ENCODE data around the gene SLC4A11. TPM values are rescaled to one million over a fixed set of nuclear protein-coding genes. Genes with fewer than 3 reads are reported as not detected.
"Not testable (repeated sequence)": the region's sequence is repeated elsewhere in the genome, so short reads cannot be mapped to it uniquely, and the experiment has no call there.

Gene SLC4A11
- total RNA-seq, 2 experiments from 2014 or later = 1.6 to 1.8 TPM

DNA sequence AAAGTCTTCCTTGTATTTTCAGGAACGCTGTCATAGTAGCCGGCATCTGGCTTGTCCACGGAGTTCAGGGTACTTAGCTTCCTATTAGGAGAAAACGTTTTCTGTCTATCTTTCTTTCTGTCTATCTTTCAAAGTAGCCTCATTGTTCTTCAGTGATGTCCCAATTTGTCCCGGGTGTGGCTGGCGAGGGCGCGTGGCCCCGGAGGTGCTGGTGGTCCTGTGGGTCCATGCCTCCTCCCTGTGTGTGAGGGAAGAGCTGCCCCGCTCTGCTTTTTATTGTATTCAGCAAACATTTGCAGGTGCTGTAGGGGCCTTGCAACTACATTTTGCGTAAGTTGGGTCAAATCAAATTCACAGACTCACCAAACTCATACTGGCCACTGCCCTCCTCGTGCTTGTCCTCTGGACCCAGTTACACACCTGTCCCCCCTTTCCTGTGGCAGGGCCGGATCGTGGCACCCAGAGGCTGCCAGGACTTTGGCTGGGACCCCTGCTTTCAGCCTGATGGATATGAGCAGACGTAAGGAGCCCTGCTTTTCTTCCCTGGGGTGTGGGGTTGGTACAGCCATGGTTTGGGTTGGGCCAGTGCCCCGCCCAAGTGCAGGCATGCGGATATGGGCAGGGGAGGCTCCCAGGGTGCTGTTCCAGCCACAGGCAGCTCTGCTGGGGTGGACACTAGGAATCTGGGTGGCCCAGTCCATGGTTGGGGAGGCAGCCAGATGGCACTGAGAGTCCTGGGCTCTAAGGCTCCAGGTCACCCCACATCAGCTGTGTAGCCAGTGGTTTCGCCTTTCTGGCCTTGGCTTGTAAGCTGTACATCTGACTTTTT, 17.4 kb downstream of the SLC4A11 start:
- Mint-ChIP-seq H3K4me3 (no peak overlapping the region), H3K27ac (no peak overlapping the region), H3K36me3 (ENCODE audit: low read depth) (peaks cover 10% of the 10 kb centered on the region), H3K27me3 (no peaks in the 10 kb centered on the region), H3K9me3 (no peaks in the 10 kb centered on the region), H3K4me1 (peaks cover 12% of the 10 kb centered on the region)
- ChIA-PET CTCF (interaction anchor here (0.6 to 7.5 kb wide), 3 partner anchors 82 to 168 kb away, joined by 3 to 73 read pairs (median 3); no protein-coding TSS in a partner anchor), POLR2A (interaction anchor here (1.8 kb wide), 1 partner anchor 18 kb away, joined by 4 read pairs; no protein-coding TSS in a partner anchor)
- DNase-seq = no peak

DNA sequence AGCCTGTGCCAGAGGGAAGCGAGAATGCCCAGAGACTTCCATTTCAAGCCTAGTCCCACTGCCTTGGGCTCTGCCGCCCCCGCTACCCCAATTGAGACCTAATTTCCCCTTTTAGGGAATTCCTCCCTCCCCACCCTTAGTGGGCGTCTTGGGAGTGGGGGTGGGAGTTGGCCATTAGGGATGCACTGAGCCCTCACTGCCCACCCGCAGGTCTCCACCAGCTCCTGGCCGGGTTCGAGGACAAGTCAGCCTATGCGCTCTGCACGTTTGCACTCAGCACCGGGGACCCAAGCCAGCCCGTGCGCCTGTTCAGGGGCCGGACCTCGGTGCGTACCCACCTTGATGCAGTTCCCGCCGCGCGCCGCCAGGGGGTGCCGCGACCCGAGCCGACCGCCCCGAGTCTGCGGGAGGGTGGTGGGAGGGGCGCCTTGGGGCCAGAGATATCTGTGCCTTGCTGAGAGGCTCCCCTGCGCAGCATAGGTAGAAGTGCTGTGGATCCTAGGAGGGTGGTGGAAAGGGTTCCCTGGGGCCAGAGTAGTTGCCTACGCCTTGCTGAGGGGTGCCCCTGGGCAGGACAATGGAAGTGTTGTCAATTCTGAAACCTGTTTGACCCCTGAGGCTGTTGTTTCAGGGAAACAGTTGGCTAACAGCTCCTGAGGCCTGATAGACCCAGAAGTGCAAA, 20.5 kb downstream of the SLC4A11 start:
- ChIA-PET POLR2A (interaction anchor here (0.9 to 1.8 kb wide), 4 partner anchors 9 to 99 kb away, joined by 3 to 8 read pairs (median 3); partner anchors contain the start of gene ITPA), CTCF (interaction anchor here (0.6 to 7.5 kb wide), 22 partner anchors 8 to 416 kb away, joined by 3 to 73 read pairs (median 4); partner anchors contain the start of genes ITPA and SLC4A11)
- peak; percentile 79 for DNase-seq
- Mint-ChIP-seq H3K4me1 (peaks cover 12% of the 10 kb centered on the region), H3K27ac (no peak overlapping the region), H3K9me3 (no peaks in the 10 kb centered on the region), H3K4me3 (no peak overlapping the region), H3K27me3 (no peaks in the 10 kb centered on the region), H3K36me3 (ENCODE audit: low read depth) (peaks cover 17% of the 10 kb centered on the region)

DNA sequence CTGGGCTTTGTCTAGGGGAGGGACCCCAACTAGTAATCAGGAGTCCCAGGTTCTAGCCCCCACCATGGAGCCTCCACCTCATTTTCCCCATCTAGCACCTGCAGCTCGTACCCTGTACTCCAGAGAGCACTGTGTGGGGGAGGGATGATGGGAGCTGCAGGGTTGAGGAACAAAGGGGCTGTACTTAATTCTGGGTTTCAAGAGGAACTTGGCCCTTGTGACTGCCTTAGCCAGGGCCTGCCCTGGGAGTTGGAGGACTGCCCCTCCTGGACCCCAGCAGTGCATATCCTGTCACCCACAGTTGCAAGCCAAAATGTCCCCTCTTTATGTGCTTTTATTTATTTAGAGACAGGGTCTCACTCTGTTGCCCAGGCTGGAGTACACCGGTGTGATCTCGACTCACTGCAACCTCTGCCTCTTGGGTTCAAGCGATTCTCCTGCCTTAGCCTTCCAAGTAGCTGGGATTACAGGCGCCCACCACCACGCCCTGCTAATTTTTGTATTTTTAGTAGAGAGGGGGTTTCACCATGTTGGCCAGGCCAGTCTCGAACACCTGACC, 23.6 kb downstream of the SLC4A11 start:
- H3K9me3 Mint-ChIP-seq, CTCF ChIA-PET, H3K4me1 Mint-ChIP-seq, POLR2A ChIA-PET, H3K27ac Mint-ChIP-seq, H3K27me3 Mint-ChIP-seq, H3K4me3 Mint-ChIP-seq, DNase-seq: not testable (repeated sequence)
- peaks cover 14% of the 10 kb centered on the region for H3K36me3 Mint-ChIP-seq (ENCODE audit: low read depth)

DNA sequence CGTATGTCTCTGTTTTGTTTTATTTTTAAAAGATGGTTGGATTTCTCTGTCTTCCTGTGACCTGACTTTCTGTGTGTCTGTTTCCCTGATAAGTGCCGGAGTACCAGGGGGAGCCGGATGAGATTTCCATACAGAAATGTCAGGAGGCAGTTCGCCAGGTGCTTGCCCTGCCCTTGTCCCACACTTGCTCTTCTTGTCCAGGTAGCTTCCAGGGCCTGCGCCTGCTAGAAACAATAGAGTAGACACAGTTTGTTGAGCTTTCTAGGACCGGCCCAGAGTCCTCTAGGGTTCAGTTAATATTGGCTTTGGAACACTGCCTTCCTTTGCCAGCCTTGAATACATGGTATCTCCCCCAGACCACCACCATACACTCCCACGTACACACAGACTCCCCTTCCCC, 25.8 kb downstream of the SLC4A11 start:
- Mint-ChIP-seq H3K9me3 (no peaks in the 10 kb centered on the region), H3K4me3 (no peak overlapping the region), H3K4me1 (peaks cover 19% of the 10 kb centered on the region), H3K36me3 (ENCODE audit: low read depth) (peaks cover 21% of the 10 kb centered on the region), H3K27me3 (no peaks in the 10 kb centered on the region), H3K27ac (no peak overlapping the region)
- ChIA-PET POLR2A (no interaction called here), CTCF (interaction anchor here (1.2 kb wide), 1 partner anchor 103 kb away, joined by 3 read pairs; no protein-coding TSS in a partner anchor)
- DNase-seq = no peak

DNA sequence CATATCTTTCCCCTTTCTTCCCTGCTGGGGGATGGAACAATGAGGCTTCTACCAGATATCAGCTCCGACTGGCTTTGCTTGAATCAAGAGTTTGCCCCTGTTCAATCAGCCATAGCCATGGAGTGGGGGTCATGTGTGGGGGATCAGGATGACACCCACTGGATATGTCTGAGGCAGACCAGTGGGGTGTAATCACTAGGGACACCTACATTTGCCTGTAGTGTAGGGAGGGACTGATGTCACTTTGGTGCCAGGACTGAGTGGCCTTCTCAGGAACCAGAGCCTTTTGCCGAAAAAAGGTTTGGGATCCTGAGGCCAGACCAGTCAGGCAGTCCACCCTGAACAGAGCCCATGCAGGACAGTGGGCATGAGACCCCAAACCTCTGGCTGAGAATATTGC, 28.6 kb downstream of the SLC4A11 start:
- POLR2A ChIA-PET = interaction anchor here (0.9 to 6.1 kb wide), 5 partner anchors 8 to 164 kb away, joined by 3 to 48 read pairs (median 8); partner anchors contain the start of genes FASTKD5, MRPS26 and UBOX5
- Mint-ChIP-seq H3K27ac (peak overlapping the region; percentile 90), H3K36me3 (ENCODE audit: low read depth) (peaks cover 21% of the 10 kb centered on the region), H3K4me1 (peaks cover 19% of the 10 kb centered on the region), H3K4me3 (peak overlapping the region; percentile 95), H3K9me3 (no peaks in the 10 kb centered on the region), H3K27me3 (no peaks in the 10 kb centered on the region)
- no peak for DNase-seq
- CTCF ChIA-PET = interaction anchor here (0.9 to 1.6 kb wide), 5 partner anchors 8 to 157 kb away, joined by 3 to 9 read pairs (median 5); no protein-coding TSS in a partner anchor

DNA sequence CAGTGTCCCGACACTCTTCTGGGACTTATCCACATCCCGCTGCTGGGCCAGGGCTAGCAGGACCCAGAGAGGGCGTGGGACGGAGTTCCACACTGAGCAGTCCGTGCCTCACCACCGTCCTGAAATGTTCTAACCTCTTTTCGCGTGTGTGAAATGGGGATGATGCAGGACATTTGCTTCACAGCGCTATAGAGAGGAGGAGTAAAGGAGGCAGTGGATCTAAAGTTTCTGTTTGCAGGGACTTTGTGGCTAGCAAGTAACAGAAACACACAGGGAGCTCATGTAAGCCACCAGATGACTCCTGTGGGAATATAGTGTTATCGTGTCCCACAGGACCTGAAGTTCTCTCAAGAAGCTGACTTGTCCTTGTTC, 29.1 kb downstream of the SLC4A11 start:
- ChIA-PET CTCF (interaction anchor here (0.8 to 1.6 kb wide), 7 partner anchors 9 to 156 kb away, joined by 3 to 9 read pairs (median 4); no protein-coding TSS in a partner anchor), POLR2A (interaction anchor here (0.9 to 6.1 kb wide), 5 partner anchors 8 to 164 kb away, joined by 3 to 48 read pairs (median 8); partner anchors contain the start of genes FASTKD5, MRPS26 and UBOX5)
- Mint-ChIP-seq H3K4me1 (peaks cover 20% of the 10 kb centered on the region), H3K27me3 (no peaks in the 10 kb centered on the region), H3K9me3 (no peaks in the 10 kb centered on the region), H3K27ac (peak overlapping the region; percentile 90), H3K36me3 (ENCODE audit: low read depth) (peaks cover 21% of the 10 kb centered on the region), H3K4me3 (peak overlapping the region; percentile 95)
- no peak for DNase-seq

- peak within 1 kb of the TSS; percentile 95 for H3K4me3 Mint-ChIP-seq
- POLR2A ChIA-PET = interaction anchor here (0.9 to 6.1 kb wide), 7 partner anchors 9 to 163 kb away, joined by 3 to 48 read pairs (median 5); partner anchors contain the start of genes FASTKD5, MRPS26, SLC4A11 and UBOX5
- CTCF ChIA-PET = interaction anchor here (0.8 to 1.9 kb wide), 6 partner anchors 9 to 156 kb away, joined by 3 to 9 read pairs (median 4); no protein-coding TSS in a partner anchor
- H3K9me3 Mint-ChIP-seq = no peaks in the 10 kb centered on the region
- peak; percentile 72 for DNase-seq
- H3K27ac Mint-ChIP-seq = peak within 1 kb of the TSS; percentile 90
- peaks cover 23% of the 10 kb centered on the region for H3K4me1 Mint-ChIP-seq
- H3K27me3 Mint-ChIP-seq = no peaks in the 10 kb centered on the region
- peaks cover 21% of the 10 kb centered on the region for H3K36me3 Mint-ChIP-seq (ENCODE audit: low read depth)
Measured at GRCh38 chr20:3209257-3209945, 29.6 kb downstream of the SLC4A11 start, which contains the start of gene ITPA. Gene ITPA (plus strand): TSS chr20:3209498. CDS start chr20:3209552, 54 bp downstream.

DNA sequence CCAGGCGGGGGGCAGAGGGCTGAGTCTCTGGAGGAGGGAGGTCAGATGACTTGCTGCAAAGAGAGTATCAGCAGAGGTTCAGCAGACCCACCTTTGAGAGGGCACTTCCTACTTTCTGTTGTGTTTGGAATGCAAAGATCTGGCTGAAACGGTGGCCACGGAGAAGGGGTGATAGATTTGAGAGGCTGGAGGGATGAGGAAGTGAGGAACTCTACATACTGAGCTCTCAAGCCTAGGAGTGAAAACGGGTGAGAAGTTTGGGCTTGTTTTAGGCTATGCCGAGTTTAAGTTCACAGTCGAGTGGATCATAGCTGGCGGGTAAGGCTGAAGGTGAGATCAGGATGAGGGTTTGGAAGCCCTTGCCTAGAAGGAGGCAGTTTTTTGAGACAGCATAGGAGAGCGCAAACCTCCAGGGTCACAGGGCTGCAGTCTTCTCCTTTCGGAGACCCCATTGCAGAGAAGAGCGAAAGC, 30.2 kb downstream of the SLC4A11 start:
- POLR2A ChIA-PET = interaction anchor here (1.2 to 6.1 kb wide), 5 partner anchors 9 to 163 kb away, joined by 4 to 48 read pairs (median 8); partner anchors contain the start of genes FASTKD5, MRPS26, SLC4A11 and UBOX5
- H3K27me3 Mint-ChIP-seq = no peaks in the 10 kb centered on the region
- peaks cover 25% of the 10 kb centered on the region for H3K4me1 Mint-ChIP-seq
- DNase-seq = peak; percentile 24
- peaks cover 23% of the 10 kb centered on the region for H3K36me3 Mint-ChIP-seq (ENCODE audit: low read depth)
- peak overlapping the region; percentile 95 for H3K4me3 Mint-ChIP-seq
- H3K27ac Mint-ChIP-seq = peak overlapping the region; percentile 90
- CTCF ChIA-PET = interaction anchor here (1.0 to 1.9 kb wide), 4 partner anchors 8 to 108 kb away, joined by 3 to 5 read pairs (median 4); no protein-coding TSS in a partner anchor
- H3K9me3 Mint-ChIP-seq = no peaks in the 10 kb centered on the region

GRCh38 chr20:3204124-3204794, 34.7 kb downstream of the SLC4A11 start, which contains the start of gene DDRGK1:
Gene DDRGK1 (minus strand): TSS chr20:3204682. CDS start chr20:3204627, 55 bp downstream.
- Mint-ChIP-seq H3K4me1 (peaks cover 28% of the 10 kb centered on the region), H3K27me3 (no peaks in the 10 kb centered on the region), H3K4me3 (peak within 1 kb of the TSS; percentile 89), H3K36me3 (ENCODE audit: low read depth) (peaks cover 38% of the 10 kb centered on the region), H3K9me3 (no peaks in the 10 kb centered on the region), H3K27ac (peak within 1 kb of the TSS; percentile 91)
- ChIA-PET CTCF (interaction anchor here (1.5 to 1.6 kb wide), 2 partner anchors 15 to 48 kb away, joined by 5 to 6 read pairs; no protein-coding TSS in a partner anchor), POLR2A (interaction anchor here (0.9 to 3.9 kb wide), 14 partner anchors 11 to 216 kb away, joined by 3 to 22 read pairs (median 4); partner anchors contain the start of genes FASTKD5, LZTS3, SLC4A11 and UBOX5)
- peak; percentile 93 for DNase-seq

GRCh38 chr20:3203315-3204123, 35.5 kb downstream of the SLC4A11 start:
- H3K27ac Mint-ChIP-seq = peak overlapping the region; percentile 91
- peak overlapping the region; percentile 89 for H3K4me3 Mint-ChIP-seq
- H3K36me3 Mint-ChIP-seq (ENCODE audit: low read depth) = peaks cover 42% of the 10 kb centered on the region
- ChIA-PET CTCF (interaction anchor here (1.2 to 1.6 kb wide), 3 partner anchors 15 to 48 kb away, joined by 3 to 6 read pairs (median 5); no protein-coding TSS in a partner anchor), POLR2A (interaction anchor here (0.9 to 3.9 kb wide), 22 partner anchors 11 to 552 kb away, joined by 3 to 22 read pairs (median 4); partner anchors contain the start of genes FASTKD5, LZTS3, NOP56 and PTPRA)
- no peaks in the 10 kb centered on the region for H3K9me3 Mint-ChIP-seq
- no peaks in the 10 kb centered on the region for H3K27me3 Mint-ChIP-seq
- peaks cover 23% of the 10 kb centered on the region for H3K4me1 Mint-ChIP-seq
- peak; percentile 70 for DNase-seq
